ENCODE measurements around the gene COPG2. TPM values are rescaled to one million over a fixed set of nuclear protein-coding genes. Genes with fewer than 3 reads are reported as not detected.
"Not testable (repeated sequence)": the region's sequence is repeated elsewhere in the genome, so short reads cannot be mapped to it uniquely, and the experiment has no call there.

The COPG2 gene
- total and polyA plus RNA-seq, 12 donors = 5.3 to 27.2 (median 22.9) TPM

- intact Hi-C loops (cut with DNase I) = no loop called here
- Histone ChIP-seq H3K36me3 (peaks cover 0 to 31% (median 0%) of the 10 kb centered on the region in 9 donors), H3K4me1 (no peaks in the 10 kb centered on the region), H3K9me3 (no peaks in the 10 kb centered on the region), H3K27me3 (no peaks in the 10 kb centered on the region), H3K27ac (no peak overlapping the region), H3K4me3 (no peak overlapping the region)
- no peak for ATAC-seq
- DNase-seq = no peak
- no peak for TF ChIP-seq CTCF (IDR thresholded peaks at IDR 0.05)
- WGBS, 2 donors = 82 to 84% methylated on average over 3 of the region's 3 CpGs
These were observed 153.1 kb downstream of the COPG2 start for GRCh38 chr7:130515315-130516040.

- 92 to 100% methylated on average over 1 of the region's 1 CpG for WGBS, 2 donors
- ATAC-seq = no peak
- no peak for TF ChIP-seq CTCF (IDR thresholded peaks at IDR 0.05)
These were observed 155.1 kb downstream of the COPG2 start for GRCh38 chr7:130513447-130513846.

GRCh38 chr7:130512038-130512437 lies 156.5 kb downstream of the COPG2 start:
- H3K9me3 ChIP-seq; H3K4me3 ChIP-seq; H3K27ac ChIP-seq; H3K27me3 ChIP-seq; ATAC-seq; intact Hi-C loops (cut with DNase I); H3K4me1 ChIP-seq; DNase-seq: not testable (repeated sequence)
- 94 to 100% methylated on average over 3 of the region's 3 CpGs for WGBS, 2 donors
- H3K36me3 ChIP-seq = peaks cover 0 to 49% (median 7%) of the 10 kb centered on the region in 9 donors

More at GRCh38 chr7:130513447-130513846, 155.1 kb downstream of the COPG2 start:
- DNase-seq = no peak
- H3K27me3 ChIP-seq = no peaks in the 10 kb centered on the region
- no peak overlapping the region for H3K4me3 ChIP-seq
- peaks cover 0 to 42% (median 2%) of the 10 kb centered on the region in 9 donors for H3K36me3 ChIP-seq
- no peaks in the 10 kb centered on the region for H3K9me3 ChIP-seq
- H3K27ac ChIP-seq = no peak overlapping the region
- intact Hi-C loops (cut with DNase I) = no loop called here
- no peaks in the 10 kb centered on the region for H3K4me1 ChIP-seq

- peaks cover 0 to 80% (median 18%) of the 10 kb centered on the region in 9 donors for H3K36me3 ChIP-seq
- TF ChIP-seq CTCF (IDR thresholded peaks at IDR 0.05) = no peak
- H3K27me3 ChIP-seq = no peaks in the 10 kb centered on the region
- intact Hi-C loops (cut with DNase I) = no loop called here
- no peaks in the 10 kb centered on the region for H3K4me1 ChIP-seq
- no peaks in the 10 kb centered on the region for H3K9me3 ChIP-seq
- 97 to 99% methylated on average over 3 of the region's 3 CpGs for WGBS, 2 donors
- no peak for ATAC-seq
- DNase-seq = no peak
- no peak overlapping the region for H3K27ac ChIP-seq
- H3K4me3 ChIP-seq = no peak overlapping the region
These were observed 162.2 kb downstream of the COPG2 start for GRCh38 chr7:130506358-130506757.

GRCh38 chr7:130505753-130506152 lies 162.8 kb downstream of the COPG2 start:
- Histone ChIP-seq H3K9me3 (no peaks in the 10 kb centered on the region), H3K27me3 (no peaks in the 10 kb centered on the region), H3K36me3 (peaks cover 0 to 80% (median 18%) of the 10 kb centered on the region in 9 donors), H3K4me1 (no peaks in the 10 kb centered on the region), H3K4me3 (no peak overlapping the region), H3K27ac (no peak overlapping the region)
- ATAC-seq (no peak), DNase-seq (no peak)
- no peak for TF ChIP-seq CTCF (IDR thresholded peaks at IDR 0.05)
- intact Hi-C loops (cut with DNase I) = no loop called here
